Spleen (tissue), 7 donors: Measurements from ENCODE around the gene TAP1.

Experiments
- CTCF ChIP-seq, 11 experiments: fragments of 200-600 bp in 7 of 11; fragments of 450-650 bp in 4 of 11; sonication (generic) in 4 of 11; IDR thresholded peaks in 8 of 11; conservative IDR thresholded peaks in 3 of 11; 1 replicate in 7 of 11; 2 replicates in 4 of 11; pipeline versions ENCODE4 v1.4.0 to v1.8.0; 2016 to 2021; ENCODE audit warnings: antibody characterized with exemption in 11 of 11, inconsistent platforms in 4 of 11, mild to moderate bottlenecking in 1 of 11
- POLR2A ChIP-seq, 3 donors: fragments of 450-650 bp; IDR thresholded peaks; one replicate each; pipeline ENCODE4 v1.5.1; 2017; ENCODE audit warnings: antibody characterized with exemption in 3 of 3, mild to moderate bottlenecking in 1 of 3
- donor health status: DM: no; HTN: no; CAD: no; lungs with moderate emphysema.
- donor health status: DM: no; HTN: no; CAD: no.
- donor health status: DM: no; HTN: no; CAD: no.

GRCh38 chr6:32851025-32851424, 2.5 kb downstream of the TAP1 start:
- TF ChIP-seq CTCF (IDR thresholded peaks at IDR 0.05 in 8 of 11, conservative IDR thresholded peaks at IDR 0.05 in 3 of 11) (no peak), POLR2A (IDR thresholded peaks at IDR 0.05) (no peak)
